IPS DF 19.7 (cell line): ENCODE results near the gene LCN2.

Experiments
- DNase-seq: peaks from one replicate; pipeline ENCODE4 v3.0.0-alpha.2; 2013; ENCODE audit warnings: low read depth, low spot score

LCN2 gene

DNA sequence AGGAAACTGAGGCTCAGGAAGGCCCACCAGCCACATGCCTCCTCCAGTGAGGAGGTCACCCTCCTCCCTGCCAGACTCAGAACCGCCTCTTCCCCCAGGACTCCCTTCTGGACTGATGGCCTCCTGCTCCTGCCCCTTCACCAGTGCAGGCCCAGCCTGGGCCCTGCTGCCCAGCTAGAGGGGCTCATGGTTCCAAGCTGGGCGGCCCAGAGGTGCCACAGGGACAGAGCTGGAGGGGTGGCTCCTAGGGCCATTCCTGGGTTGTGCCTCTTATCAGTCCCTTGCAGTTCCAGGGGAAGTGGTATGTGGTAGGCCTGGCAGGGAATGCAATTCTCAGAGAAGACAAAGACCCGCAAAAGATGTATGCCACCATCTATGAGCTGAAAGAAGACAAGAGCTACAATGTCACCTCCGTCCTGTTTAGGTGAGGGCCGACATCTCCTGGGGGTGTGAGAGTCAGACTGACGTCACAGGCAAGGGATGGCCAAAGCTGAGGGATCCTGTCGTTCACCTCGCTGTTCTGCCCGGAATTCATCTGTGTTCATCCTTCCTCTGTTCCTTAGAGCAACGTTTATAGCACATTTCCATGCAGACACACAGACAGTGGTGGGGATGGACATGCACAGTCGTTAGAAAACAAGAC is 819 bp downstream of the LCN2 start:
- DNase-seq: no peak

DNA sequence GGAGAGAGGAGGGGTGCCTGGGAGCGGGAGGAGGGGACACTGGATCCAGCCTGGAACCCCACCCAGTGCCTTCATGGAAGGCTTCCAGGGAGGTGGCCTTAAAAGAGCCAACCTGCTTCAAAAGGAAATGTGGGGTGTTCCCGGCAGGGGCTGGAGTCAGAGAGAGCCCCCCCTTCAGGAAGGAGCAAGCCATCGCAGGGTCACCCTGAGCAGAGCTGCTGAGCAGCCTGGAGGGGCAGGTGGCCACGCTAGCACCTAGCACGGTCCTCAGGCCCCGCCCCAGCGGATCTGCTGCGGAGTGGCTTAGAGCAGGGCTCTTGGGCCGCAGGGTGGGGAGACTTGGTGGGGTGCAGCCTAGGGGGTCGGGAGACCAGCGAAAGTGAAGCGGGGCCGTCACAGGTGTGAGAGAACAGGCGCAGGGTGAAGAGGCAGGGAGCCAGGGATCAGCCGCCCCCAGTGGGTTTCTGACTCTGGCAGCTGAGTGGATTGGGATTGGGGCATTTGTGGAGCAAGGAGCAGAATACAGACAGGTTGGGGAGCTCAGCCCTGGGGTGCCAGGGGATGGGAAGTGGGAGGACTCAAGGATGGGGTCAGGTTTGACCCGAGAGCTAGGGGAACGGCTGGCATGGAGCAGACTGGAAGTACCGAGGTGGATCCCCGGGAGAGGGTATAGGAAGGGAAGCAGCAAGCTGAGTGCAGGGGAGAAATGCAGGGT is 1.5 kb downstream of the LCN2 start:
- DNase-seq: no peak

DNA sequence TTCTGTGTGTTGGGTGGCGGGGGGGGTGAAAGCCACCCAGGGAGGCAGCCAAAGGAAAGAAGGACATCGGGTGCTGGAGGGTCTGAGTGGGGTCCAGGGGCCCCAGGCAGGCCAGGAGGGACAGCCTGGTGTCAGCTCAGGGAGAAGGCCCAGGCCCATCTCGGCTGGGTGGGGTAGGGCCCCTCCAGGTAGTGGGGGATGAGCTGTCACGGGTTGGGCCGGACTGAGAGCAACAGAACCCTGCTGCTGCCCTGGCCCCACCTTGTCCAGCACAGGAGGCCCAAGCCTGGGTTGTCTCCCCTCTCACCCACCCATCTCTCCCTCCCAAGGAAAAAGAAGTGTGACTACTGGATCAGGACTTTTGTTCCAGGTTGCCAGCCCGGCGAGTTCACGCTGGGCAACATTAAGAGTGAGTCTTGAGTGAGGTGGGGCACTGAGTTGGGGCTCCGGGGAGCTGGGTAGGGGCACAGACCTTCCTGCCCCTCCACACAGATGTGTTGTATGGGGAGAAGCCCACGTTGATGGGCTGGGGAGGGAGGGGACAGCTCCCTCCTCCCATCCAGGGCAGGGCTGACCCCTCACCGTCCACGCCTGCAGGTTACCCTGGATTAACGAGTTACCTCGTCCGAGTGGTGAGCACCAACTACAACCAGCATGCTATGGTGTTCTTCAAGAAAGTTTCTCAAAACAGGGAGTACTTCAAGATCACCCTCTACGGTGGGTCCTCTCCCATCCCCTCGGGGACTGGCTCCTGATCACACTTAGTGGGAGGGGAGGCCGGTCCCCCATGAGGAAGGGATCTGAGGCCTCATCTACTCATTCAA is 2.3 kb downstream of the LCN2 start:
- DNase-seq: no peak

DNA sequence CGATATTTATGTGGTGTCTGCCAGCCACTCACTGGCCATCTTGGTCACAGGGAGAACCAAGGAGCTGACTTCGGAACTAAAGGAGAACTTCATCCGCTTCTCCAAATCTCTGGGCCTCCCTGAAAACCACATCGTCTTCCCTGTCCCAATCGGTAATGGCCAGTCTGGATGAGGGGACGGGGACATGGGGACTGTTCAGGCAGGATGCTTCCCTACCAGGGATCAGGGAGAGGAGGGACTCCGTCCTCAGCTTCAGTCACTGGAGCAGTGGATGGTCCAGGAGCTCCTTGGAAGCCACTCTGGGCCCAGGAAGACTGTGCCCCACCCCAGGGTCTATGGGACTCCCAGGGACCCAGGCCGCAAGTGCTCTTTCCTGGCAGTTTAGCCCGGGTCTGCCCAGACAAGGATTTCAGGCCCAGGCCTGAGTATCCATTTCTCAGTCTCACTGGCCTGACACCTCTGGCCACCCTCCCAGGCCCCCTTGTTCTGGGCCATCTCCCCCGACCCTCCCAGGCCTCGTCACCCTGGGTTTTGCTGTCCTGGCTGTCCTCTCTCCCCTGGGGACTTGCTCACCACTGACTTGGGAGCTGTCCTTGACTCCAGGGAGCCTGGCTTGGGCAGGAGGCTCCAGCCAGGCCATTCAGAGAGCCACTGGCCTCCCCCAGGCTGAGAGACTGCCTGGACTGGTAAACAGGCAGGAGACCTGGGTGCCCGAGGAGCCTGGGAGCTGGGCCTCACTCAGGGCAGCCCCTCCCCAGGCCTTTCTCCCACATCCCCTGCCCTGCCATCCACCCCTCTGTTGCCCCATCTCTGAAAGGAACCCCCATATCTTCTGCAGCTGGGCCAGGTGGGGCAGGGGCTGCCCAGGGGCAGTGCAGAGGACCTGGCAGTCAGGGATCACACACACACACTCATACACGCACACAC is 3.1 kb downstream of the LCN2 start:
- DNase-seq: no peak

DNA sequence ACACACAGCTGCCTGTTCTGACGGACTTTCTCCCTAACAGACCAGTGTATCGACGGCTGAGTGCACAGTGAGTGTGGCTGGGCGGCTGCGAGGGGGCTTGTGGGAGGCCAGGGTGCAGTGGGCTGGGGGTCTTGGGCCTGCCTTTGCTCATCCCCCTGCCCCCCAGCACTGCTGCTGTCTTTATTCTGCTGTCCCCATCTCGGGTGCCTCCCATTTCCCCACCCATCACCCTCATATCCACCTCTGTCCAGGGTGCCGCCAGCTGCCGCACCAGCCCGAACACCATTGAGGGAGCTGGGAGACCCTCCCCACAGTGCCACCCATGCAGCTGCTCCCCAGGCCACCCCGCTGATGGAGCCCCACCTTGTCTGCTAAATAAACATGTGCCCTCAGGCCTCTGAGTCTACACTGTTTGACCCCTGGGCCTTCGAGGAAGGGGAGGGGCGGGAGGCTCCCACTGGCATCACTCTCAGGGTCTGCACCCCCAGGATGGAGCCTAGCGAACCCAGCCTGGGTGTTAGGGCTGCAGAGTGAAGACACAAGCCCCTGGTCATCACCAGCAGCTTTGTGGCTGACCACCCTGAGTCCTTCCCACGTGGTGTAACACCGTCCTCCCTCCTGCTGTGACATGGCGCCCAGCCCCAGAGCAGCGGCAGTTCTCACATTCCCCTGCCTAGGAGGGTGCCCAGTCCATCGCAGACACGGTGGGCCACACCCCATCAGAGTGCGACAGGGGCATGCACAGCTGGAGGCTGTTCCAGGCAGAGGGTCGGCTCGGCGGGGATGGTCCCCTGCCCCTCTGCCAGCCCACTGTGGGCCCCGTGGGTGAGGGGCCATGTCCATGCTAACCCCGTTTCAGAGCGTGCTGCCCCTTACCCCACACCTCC is 4.0 kb downstream of the LCN2 start:
- no peak for DNase-seq

DNA sequence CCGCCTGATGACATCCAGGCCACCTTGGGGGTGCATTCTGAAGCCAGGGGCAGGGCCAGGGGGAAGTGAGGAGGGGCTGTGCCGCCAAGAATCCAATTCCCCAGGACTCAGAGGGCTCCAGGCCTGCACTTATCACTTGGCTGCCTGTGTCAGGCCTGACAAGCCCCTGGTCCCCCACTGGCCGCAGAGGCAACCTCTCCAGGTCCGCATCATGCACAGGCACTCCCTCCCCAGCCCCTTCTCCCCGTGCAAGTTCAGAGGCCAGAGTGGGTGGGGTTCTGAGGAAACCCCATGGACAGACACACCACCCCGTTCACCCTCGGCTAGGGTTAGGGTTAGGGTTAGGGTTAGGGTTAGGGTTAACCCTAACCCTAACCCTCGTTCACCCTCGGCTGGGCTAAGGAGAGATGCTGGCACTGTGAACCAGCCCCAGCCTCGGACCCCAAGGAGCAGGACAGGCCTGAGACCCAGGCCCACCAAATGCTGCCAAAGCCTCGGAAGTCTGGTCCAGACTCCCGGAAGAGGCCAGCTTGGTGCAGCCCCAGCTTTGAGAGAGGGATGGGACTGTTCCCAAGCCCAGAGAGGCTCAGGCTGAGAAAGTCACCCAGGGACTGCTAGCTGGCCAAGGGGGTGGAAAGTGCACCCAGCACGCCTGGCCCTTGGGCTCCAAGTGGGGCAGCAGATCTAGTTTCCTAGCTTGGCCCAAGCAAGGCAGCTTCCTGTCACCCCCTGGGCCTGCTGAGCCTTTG is 4.9 kb downstream of the LCN2 start:
- no peak for DNase-seq

DNA sequence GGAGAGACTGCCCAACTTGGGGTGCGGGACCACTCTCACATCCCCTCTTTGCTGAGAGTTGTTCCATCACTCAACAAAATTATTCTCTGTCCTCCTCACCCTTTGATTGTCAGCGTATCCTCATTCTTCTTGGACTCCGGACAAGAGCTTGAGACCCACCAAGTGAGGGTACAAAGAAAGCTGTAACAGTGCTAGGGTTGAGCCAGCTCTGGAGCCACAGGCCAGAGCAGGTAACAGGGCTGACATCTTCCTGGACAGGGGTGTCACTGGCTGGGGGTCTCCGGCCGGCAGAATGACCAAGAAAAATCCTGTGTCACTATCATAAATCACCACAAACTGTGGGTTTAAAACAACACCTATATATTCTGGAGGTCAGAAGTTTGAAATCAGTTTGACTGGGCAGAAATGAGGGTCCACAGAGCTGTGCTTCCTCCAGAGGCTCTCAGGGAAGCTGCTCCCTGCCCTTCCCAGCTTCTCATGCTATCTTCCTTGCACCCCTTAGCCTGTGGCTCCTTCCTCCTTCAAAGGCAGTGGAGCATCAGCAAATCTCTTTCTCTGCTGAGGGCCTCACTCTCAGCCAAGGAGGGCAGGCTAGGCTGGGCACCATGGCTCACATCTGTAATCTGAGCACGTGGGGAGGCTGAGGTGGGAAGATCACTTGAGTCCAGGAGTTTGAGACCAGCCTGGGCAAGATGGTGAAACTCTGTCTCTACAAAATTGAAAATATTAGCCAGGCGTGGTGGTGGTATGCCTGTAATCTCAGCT is 6.7 kb downstream of the LCN2 start:
- no peak for DNase-seq

DNA sequence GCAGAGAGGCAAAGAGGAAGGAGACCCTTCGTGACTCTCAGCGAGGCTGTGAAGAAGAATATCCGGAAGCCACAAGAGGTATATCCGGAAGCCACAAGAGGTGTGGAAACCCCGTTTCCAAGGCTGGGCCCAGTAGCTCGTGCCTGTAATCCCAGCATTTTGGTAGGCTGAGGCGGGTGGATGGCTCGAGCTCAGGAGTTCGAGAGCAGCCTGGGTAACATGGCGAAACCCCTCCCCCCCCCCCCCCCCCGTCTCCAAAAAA is 10.2 kb downstream of the LCN2 start:
- no peak for DNase-seq

DNA sequence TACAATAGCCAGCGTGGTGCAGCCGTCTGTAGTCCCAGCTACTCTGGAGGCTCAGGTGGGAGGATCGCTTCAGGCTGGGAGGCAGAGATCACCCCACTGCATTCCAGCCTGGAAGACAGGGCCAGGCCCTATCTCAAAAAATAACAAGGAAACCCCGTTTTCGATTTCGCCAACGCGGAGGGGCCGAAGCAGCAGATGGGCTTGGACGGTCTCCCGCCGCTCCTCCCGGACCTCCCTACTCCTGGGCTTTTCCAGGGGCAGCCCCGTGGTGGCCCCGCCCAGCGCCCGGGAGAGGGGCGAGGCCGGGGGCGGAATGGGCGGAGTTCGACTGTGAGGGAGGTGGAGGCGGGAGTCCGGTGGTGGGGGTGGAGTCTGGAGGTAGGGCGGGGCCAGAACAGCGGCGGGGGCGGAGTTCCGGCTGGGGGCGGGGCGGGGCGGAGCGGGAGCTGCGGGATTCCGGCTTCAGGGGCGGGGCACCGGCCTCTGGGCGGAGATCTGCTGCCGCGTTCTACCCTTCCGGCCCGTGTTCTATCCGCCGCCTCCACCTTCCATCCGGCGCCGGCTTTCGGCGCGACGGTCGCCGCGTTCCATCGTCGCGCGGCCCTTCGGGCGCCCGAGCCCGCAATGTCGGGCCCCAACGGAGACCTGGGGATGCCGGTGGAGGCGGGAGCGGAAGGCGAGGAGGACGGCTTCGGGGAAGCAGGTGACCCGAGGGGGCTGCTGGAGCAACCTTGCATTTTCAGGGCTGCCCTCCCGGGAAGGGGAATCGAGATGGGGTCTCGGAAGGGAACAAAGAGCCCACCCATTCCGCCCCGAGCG is 10.7 kb downstream of the LCN2 start, which contains the start of gene BBLN:
BBLN (plus strand) TSS at position 482 of the 819 bp plus-strand sequence; CDS start at position 625, 143 bp downstream.
- DNase-seq: no peak

DNA sequence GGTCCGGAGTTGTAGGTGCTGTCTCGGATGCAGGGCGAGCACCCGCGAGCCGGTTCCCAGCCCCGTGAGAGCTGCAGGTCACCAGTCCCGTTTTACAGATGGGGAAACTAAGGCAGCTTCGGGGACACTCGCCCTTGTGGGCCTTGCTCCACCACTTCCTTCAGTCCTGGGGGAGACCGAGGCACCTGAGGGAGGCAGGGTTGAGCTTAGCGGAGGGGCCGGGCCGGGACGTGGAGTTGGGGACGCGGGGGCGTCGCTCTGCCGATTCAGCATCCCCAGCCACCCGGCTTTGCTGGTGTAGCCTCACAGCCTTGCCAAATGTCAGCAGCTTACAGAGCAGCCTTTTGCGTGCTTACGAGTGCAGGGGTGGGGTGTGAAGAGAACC is 11.3 kb downstream of the LCN2 start:
- DNase-seq: no peak

DNA sequence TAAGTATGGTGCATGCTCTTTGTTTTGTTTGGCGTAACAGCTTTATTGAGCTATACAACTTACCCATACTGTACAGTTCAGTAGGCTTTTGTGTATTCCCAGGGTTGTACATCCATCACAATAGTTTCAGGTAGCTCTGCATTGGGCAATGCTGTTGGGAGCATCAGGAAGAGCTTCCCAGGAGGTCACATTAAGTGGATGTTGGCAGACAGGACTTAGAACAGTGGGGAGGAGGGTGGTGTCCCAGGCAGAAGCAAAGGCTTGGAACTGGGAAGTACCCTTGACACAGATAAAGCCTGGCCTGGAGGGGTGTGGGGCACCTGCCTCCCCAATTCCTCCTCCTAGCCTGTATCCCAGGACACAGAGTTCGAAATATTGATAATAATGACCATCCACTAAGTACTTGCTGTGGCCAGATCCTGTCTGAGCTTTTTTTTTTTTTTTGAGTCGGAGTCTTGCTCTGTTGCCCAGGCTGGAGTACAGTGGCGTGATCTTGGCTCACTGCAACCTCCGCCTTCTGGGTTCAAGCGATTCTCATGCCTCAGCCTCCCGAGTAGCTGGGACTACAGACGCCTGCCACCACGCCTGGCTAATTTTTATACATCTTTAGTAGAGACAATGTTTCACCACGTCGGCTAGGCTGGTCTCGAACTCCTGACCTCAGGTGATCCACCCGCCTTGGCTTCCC is 12.1 kb downstream of the LCN2 start:
- no peak for DNase-seq

DNA sequence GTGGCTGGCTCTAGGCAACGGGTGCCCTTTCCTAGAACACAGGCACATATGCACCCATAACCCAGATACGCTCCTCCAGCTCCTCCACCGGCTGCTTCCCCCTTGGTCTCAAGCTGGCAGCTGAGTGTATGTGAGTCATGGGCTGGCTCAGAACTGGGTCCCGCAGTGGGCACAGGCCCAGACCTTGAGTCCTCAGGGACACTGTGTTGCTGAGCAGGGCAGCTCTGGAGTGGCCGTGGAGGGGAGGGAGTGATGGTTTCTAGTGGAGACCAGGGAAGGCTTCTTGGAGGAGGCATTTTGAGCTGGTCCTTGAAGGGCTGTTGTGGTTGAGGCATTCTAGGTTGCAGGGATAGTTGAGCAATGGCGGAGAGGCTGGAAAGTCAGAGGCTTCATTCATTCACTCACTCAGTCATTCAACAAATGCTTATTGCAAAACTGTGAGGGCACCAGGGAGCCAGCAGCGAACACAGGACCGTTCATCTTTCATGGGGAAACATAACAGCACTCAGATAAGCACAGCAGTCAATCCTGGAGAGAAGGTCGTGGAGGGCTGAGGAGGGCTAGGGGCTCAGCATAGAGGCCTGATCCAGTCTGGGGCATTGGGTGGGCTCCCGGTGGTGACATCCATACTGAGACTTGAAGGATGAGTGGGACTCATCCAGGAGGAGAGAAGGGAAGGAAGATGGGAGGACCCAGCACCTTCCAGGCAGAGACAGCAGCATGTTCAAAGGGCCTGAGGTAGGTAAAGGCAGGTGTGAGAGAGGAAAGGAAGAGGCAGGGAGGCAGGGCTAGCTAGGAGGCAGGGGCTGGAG is 13.2 kb downstream of the LCN2 start:
- DNase-seq: no peak

DNA sequence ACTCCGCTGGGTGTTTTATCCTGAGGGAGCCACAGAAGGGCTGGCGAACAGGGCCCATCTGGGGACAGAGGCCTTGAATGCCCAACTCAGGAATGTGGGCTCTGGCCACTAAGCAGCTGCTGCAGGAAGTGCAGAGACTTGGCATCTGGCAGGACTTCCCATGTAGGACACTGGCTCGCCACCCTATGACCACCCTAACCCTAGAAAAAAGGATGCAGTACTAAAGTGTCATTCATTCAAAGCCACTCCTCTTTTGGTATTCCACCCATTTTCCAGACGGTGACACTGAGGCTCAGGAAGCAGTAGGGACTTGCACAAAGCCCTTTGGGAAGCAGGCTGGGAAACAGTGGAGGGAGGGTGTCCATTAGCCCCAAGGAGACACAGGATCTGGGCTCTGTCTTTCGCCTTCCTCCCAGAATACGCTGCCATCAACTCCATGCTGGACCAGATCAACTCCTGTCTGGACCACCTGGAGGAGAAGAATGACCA is 13.8 kb downstream of the LCN2 start:
- DNase-seq: no peak

DNA sequence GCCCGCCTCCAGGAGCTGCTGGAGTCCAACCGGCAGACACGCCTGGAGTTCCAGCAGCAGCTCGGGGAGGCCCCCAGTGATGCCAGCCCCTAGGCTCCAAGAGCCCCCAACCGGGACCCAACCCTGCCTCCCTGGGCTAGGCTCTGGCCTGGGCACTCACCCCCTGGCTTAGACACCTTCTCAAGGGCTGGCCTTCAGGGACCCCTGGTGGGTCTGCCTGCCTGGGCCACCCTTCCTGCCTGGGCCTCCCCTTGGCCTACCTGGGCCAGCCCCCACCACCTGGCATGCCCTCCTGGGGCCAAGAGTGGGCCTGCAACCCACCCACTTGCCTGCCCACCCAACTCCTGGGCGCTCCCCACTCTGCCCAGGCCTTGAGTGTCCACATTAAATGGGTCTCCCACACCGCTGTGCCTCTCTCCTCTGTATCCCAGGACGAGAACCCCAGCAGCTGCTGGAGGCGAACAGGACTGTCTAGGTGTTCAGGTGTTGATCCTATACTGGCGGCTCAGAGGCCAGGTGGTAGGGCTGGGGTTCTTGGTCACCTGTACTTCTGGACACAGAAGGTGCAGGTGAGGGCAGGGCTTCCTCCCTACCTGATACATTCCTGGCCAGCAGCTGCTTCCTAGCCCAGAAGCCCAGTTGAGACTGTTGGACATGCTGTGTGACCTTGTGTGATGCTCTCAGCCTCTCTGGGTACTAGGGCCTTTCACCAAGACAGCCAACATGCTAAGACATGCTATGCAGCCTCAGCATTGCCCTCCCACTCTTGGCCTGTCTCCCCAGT is 14.5 kb downstream of the LCN2 start:
- no peak for DNase-seq

DNA sequence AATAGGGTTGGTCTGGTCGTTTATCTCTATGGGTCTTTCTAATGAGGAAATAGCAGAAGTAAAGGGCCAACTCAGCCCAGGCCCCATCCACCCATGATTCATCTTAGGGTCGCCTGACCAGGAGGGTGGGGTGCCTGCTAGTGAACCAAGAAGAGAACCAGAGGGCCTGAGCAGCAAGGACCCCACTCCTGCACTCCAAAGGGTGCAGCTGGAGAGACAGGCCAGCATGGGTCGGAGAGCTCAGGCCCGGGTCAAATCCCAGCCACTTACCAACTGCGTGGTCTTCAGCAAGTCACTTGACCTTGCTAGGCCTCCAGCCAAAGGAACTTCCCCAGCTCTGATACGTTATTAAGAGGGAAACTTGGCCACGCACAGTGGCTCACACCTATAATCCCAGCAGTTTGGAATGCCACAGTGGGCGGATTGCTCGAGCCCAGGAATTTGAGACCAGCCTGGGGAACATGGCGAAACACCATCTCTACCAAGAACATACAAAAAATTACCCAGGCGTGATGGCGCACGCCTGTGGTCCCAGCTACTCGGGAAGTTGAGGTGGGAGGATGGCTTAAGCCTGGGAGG is 15.1 kb downstream of the LCN2 start:
- no peak for DNase-seq

DNA sequence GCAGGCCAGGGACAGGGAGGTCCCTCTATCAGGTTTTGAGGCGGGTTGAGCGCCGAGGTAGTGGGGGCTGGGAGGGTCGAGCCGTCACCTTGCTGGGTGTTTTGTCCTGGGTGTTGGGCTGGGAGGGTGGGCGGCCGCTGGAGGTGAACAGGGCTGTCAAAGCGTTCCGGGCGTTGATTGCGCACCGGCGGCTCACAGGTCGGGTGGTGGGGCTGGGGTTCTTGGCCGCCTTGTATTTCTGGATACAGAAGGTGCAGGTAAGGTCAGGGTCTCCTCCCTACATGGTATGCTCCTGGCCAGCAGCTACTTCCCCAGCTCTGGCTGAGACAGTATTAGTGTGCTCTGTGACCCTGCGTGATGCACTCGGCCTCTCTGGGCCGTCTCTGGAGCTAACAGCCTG is 16.9 kb downstream of the LCN2 start:
- no peak for DNase-seq
